HT-29 (cell line): ENCODE measurements around the gene PCDH9. TPM values are rescaled to one million over a fixed set of nuclear protein-coding genes. Genes with fewer than 3 reads are reported as not detected.

Source experiments
- DNase-seq: peaks from one replicate; pipeline ENCODE4 v3.0.0-alpha.2; 2015; ENCODE audit warnings: low spot score
- total RNA-seq: library from RNA; depleted of rRNA; stranded (reverse); fragments of >200 nt; shearing (Covaris generic); gene quantifications from 2 replicates; pipeline ENCODE4 v1.2.3, GENCODE V29; 2014

PCDH9 gene
- total RNA-seq, 1 experiment from 2014 or later = not detected

- DNase-seq = no peak
Observed at GRCh38 chr13:66402066-66402465, 828.1 kb downstream of the PCDH9 start.

- no peak for DNase-seq
Observed at GRCh38 chr13:66400292-66400691, 829.8 kb downstream of the PCDH9 start.

- no peak for DNase-seq
Observed at GRCh38 chr13:66399873-66400272, 830.3 kb downstream of the PCDH9 start.

- DNase-seq = no peak
Observed at GRCh38 chr13:66397133-66397532, 833.0 kb downstream of the PCDH9 start.

GRCh38 chr13:66391322-66391721 lies 838.8 kb downstream of the PCDH9 start:
- no peak for DNase-seq

GRCh38 chr13:66378894-66379293 lies 851.2 kb downstream of the PCDH9 start:
- no peak for DNase-seq

GRCh38 chr13:66377569-66377968 lies 852.6 kb downstream of the PCDH9 start:
- DNase-seq = no peak

GRCh38 chr13:66375756-66376155 lies 854.4 kb downstream of the PCDH9 start:
- no peak for DNase-seq

- DNase-seq = no peak
Observed at GRCh38 chr13:66369666-66370065, 860.5 kb downstream of the PCDH9 start.

- no peak for DNase-seq
Observed at GRCh38 chr13:66367356-66367755, 862.8 kb downstream of the PCDH9 start.

GRCh38 chr13:66365101-66365500 lies 865.0 kb downstream of the PCDH9 start:
- DNase-seq = no peak

- no peak for DNase-seq
Observed at GRCh38 chr13:66364346-66364745, 865.8 kb downstream of the PCDH9 start.

- DNase-seq = no peak
Observed at GRCh38 chr13:66362485-66362884, 867.7 kb downstream of the PCDH9 start.

- no peak for DNase-seq
Observed at GRCh38 chr13:66359910-66360552, 870.1 kb downstream of the PCDH9 start.

GRCh38 chr13:66359393-66359792 lies 870.7 kb downstream of the PCDH9 start:
- DNase-seq = no peak

- DNase-seq = no peak
Observed at GRCh38 chr13:66358564-66358963, 871.6 kb downstream of the PCDH9 start.

GRCh38 chr13:66357463-66357862 lies 872.7 kb downstream of the PCDH9 start:
- DNase-seq = no peak

- DNase-seq = no peak
Observed at GRCh38 chr13:66354879-66355751, 875.0 kb downstream of the PCDH9 start.

- no peak for DNase-seq
Observed at GRCh38 chr13:66353664-66354063, 876.5 kb downstream of the PCDH9 start.

GRCh38 chr13:66349966-66350365 lies 880.2 kb downstream of the PCDH9 start:
- DNase-seq = no peak

GRCh38 chr13:66348745-66349690 lies 881.1 kb downstream of the PCDH9 start:
- no peak for DNase-seq
